GM12872 (cell line): ENCODE results near the gene SLC26A1.

Source experiments
- TF ChIP-seq, protein P1 (sequence below): IDR thresholded peaks from 3 replicates; pipeline ENCODE4 v1.5.1; 2011; ENCODE audit warnings: low read depth, mild to moderate bottlenecking, low read length, moderate library complexity; ENCODE audit not compliant: insufficient read depth

The SLC26A1 gene

DNA sequence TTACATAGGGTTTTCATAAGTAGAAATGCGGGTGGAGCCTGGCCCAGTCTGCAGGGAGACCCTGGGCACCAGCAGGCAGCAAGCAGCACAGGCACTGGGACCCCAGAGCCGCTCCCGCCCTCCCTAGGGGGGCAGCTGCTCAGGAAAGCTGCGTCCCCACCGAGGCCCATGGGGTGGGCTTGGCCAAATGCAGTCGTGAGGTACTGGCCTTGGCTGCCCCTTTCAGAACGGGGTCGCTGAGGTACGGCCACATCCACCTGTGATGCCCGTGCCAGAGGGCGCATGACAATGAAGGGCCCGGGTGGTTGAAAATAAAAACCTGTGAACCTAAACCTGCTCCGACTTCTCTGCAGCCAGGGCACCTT lies 44.3 kb downstream of the SLC26A1 start:
- TF ChIP-seq, protein P1, sequence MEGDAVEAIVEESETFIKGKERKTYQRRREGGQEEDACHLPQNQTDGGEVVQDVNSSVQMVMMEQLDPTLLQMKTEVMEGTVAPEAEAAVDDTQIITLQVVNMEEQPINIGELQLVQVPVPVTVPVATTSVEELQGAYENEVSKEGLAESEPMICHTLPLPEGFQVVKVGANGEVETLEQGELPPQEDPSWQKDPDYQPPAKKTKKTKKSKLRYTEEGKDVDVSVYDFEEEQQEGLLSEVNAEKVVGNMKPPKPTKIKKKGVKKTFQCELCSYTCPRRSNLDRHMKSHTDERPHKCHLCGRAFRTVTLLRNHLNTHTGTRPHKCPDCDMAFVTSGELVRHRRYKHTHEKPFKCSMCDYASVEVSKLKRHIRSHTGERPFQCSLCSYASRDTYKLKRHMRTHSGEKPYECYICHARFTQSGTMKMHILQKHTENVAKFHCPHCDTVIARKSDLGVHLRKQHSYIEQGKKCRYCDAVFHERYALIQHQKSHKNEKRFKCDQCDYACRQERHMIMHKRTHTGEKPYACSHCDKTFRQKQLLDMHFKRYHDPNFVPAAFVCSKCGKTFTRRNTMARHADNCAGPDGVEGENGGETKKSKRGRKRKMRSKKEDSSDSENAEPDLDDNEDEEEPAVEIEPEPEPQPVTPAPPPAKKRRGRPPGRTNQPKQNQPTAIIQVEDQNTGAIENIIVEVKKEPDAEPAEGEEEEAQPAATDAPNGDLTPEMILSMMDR: no peak

DNA sequence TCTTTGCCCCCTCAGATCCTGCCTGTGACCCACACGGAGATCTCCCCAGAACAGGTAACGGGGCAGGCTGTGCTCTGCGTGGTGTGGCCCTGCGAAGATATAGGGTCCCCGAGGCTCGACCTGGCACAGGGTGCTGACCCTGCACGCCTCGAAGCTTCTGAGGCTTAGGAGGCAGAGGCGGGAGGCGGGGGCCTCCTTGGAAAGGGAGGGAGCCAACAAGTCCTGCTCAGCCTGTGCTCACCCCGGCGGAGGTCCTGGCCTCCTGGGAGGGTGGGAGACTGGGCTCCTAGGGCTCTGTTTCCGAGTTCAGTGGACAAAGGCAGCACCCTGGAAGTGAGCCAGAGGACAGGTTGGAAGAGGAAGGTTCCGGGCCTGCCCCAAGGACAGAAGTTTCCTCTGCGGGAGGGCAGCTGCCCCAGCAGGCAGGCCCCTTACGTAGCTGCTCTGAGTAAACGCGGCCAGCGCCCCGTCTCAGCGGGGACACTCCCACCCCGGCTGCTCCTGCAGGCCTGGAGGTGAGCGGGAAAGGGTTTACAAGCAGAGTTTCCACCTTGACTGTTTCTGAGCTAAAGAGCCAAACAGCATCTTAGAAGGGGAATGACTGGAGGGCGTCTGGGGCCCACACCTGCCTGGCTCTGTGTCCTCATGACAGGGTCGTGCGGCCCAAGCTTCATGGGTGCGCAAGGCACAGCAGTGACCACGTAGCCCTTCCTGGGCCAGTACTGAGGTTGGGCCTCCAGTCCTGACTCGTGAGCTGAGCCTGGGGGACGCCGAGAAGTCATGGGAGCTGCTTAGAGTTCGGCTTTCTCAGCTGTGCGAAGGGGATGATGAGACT lies 44.9 kb downstream of the SLC26A1 start:
- TF ChIP-seq, protein P1: no peak

DNA sequence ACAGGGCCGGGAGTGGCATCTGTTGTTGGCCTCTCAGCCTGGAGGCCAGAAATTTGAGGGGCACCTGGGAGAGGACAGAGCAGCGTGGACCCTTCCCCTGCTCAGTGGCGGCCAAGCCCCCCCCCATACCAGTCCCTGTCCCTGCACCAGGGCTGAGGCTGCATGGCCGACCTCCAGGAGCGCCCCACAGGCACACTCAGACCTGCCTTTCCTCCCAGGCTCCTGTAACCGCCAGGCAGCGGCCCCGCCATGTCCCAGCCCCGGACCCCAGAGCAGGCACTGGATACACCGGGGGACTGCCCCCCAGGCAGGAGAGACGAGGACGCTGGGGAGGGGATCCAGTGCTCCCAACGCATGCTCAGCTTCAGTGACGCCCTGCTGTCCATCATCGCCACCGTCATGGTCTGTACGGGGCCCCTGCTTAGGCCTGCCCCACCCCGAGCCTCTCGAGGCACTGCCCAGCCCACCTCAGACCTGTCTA lies 45.7 kb downstream of the SLC26A1 start:
- TF ChIP-seq, protein P1: no peak

DNA sequence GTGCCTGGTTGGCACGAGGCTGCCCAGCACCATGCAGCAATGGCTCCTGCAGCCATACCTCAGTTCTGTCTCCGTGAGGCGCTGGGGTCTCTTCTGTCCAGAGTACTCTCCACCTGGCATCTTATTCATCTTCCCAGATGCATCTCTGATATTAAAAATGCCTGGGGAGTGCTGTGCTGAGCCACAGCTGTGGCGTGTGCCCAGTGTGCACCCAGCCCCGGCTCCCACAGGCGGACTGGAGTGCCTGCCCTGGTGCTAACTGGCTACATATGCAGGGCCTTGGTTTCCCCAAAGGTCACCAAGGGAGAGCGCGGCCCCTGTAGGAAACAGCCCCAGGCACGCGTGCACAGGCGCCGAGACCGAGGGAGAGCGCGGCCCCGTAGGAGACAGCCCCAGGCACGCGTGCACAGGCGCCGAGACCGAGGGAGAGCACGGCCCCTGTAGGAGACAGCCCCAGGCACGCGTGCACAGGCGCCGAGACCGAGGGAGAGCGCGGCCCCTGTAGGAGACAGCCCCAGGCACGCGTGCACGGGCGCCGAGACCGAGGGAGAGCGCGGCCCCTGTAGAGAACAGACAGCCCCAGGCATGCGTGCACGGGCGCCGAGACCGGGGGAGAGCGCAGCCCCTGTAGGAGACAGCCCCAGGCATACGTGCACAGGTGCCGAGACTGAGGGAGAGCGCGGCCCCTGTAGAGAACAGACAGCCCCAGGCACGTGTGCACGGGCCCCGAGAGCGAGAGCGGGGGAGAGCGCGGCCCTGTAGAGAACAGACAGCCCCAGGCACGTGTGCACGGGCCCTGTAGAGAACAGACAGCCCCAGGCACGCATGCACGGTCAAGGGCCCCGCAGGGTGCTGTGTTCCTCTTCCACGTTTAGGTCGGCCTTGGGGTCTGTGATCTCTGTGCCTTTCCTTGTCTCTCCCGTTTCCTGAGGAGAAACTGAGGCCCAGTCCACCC lies 46.4 kb downstream of the SLC26A1 start:
- TF ChIP-seq, protein P1: no peak

DNA sequence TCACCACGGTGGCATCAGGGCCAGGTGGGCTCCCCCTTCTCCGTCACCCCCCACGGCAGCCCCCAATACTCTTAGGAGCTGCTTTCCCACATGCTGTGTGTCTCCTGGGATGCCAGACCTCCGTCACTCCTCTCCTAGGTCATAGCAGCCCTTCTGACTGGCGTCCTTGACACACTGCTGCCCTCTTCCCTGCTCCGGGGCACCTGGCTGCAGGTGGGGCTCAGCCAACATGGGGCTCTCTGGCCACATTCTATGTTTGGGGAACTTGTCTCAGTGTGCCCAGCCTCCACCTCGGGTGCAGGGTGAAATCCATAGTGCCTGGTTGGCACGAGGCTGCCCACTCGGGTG lies 47.1 kb downstream of the SLC26A1 start:
- TF ChIP-seq, protein P1: no peak

DNA sequence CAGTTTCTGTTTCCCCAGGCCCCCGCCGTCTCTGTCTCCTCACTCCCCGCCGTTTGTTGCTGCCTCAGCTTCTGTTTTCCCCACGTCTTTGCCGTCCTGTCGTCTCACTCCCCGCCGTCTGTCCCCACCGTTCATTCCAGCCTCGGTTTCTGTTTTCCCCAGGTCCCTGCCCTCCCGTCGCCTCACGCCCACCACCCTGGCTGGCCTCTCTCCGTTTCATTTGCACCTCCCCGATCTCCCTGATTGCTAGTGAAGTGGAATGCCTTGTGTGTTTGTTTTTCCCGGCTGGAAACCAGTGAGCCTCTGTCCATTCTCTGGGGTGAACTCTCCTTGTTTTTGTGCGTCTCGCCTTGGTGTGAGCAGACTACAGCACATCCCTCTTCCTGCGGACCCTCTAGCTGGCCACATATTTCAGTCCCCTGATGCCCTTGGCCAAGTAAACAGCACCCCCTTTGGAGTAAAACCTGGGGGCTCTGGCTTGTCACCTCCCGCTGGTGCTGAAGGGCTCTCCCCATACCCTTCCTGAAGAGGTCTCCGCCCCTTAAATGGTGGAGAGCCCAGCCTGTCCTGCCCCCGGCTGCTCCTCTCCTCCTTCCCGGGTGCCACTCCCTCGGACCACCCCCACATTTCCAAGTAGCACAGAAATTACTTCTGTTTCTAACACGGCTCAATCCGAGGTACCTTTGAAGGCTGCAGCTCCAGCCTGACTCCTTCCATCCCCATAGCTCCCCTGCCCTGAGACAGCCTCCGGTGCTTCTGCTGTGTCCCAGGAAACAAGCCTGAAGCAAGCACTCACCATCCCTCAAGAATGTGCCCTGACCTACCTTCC lies 47.7 kb downstream of the SLC26A1 start:
- TF ChIP-seq, protein P1: no peak
